Glutamatergic neuron (in vitro differentiated cells): ENCODE results near the gene DOCK11. TPM values are rescaled to one million over a fixed set of nuclear protein-coding genes. Genes with fewer than 3 reads are reported as not detected.
"Not testable (repeated sequence)": the region's sequence is repeated elsewhere in the genome, so short reads cannot be mapped to it uniquely, and the experiment has no call there.

Source experiments
- DNase-seq: peaks from one replicate; pipeline ENCODE4 v3.0.0; 2022
- H3K27ac Mint-ChIP-seq: one replicate; pipeline ENCODE4 v1.8.0; 2020; ENCODE audit warnings: mild to moderate bottlenecking, mixed read lengths, inconsistent platforms; ENCODE audit not compliant: unreplicated experiment
- H3K27me3 Mint-ChIP-seq: one replicate; pipeline ENCODE4 v1.8.0; 2020; ENCODE audit warnings: mild to moderate bottlenecking, moderate library complexity, mixed read lengths, inconsistent platforms; ENCODE audit not compliant: unreplicated experiment
- H3K36me3 Mint-ChIP-seq: one replicate; pipeline ENCODE4 v1.8.0; 2020; ENCODE audit warnings: mild to moderate bottlenecking, mixed read lengths, inconsistent platforms; ENCODE audit not compliant: unreplicated experiment
- H3K4me1 Mint-ChIP-seq: one replicate; pipeline ENCODE4 v1.8.0; 2020; ENCODE audit warnings: mild to moderate bottlenecking, low read depth, mixed read lengths, inconsistent platforms; ENCODE audit not compliant: unreplicated experiment
- H3K4me3 Mint-ChIP-seq: one replicate; pipeline ENCODE4 v1.8.0; 2020; ENCODE audit warnings: mild to moderate bottlenecking, mixed read lengths, inconsistent platforms; ENCODE audit not compliant: unreplicated experiment
- H3K9me3 Mint-ChIP-seq: one replicate; pipeline ENCODE4 v1.8.0; 2020; ENCODE audit warnings: mild to moderate bottlenecking, moderate library complexity, mixed read lengths, inconsistent platforms; ENCODE audit not compliant: unreplicated experiment
- CTCF ChIP-seq: fragments of 200-600 bp; sonication (generic); IDR thresholded peaks from one replicate; pipeline ENCODE4 v1.5.0; 2021; ENCODE audit not compliant: partially characterized antibody, unreplicated experiment
- total RNA-seq: library from RNA; stranded (reverse); fragmentation: NEBNext Ultra II Directional; extraction: Animal tissue kit (Norgen Biotek cat#: 25700); gene quantifications from one replicate; pipeline ENCODE4 v1.2.1, GENCODE V29; 2021; ENCODE audit not compliant: unreplicated experiment

DOCK11 gene
- total RNA-seq, 1 donor from 2014 or later = 53.1 TPM

GRCh38 chrX:118714521-118714920, 218.9 kb downstream of the DOCK11 start:
- H3K36me3 Mint-ChIP-seq = no peaks in the 10 kb centered on the region
- TF ChIP-seq CTCF = no peak
- H3K4me3 Mint-ChIP-seq = no peak overlapping the region
- H3K9me3 Mint-ChIP-seq = no peaks in the 10 kb centered on the region
- no peaks in the 10 kb centered on the region for H3K4me1 Mint-ChIP-seq
- no peak for DNase-seq
- no peaks in the 10 kb centered on the region for H3K27me3 Mint-ChIP-seq
- H3K27ac Mint-ChIP-seq = no peak overlapping the region

- not testable (repeated sequence) for H3K9me3 Mint-ChIP-seq, H3K27me3 Mint-ChIP-seq, H3K27ac Mint-ChIP-seq, DNase-seq, H3K36me3 Mint-ChIP-seq, H3K4me1 Mint-ChIP-seq, H3K4me3 Mint-ChIP-seq
Observed at GRCh38 chrX:118715917-118716316, 220.3 kb downstream of the DOCK11 start.

GRCh38 chrX:118716833-118717232, 221.2 kb downstream of the DOCK11 start:
- H3K36me3 Mint-ChIP-seq, H3K4me3 Mint-ChIP-seq, H3K4me1 Mint-ChIP-seq, H3K27ac Mint-ChIP-seq, H3K27me3 Mint-ChIP-seq, DNase-seq, H3K9me3 Mint-ChIP-seq: not testable (repeated sequence)

DNA sequence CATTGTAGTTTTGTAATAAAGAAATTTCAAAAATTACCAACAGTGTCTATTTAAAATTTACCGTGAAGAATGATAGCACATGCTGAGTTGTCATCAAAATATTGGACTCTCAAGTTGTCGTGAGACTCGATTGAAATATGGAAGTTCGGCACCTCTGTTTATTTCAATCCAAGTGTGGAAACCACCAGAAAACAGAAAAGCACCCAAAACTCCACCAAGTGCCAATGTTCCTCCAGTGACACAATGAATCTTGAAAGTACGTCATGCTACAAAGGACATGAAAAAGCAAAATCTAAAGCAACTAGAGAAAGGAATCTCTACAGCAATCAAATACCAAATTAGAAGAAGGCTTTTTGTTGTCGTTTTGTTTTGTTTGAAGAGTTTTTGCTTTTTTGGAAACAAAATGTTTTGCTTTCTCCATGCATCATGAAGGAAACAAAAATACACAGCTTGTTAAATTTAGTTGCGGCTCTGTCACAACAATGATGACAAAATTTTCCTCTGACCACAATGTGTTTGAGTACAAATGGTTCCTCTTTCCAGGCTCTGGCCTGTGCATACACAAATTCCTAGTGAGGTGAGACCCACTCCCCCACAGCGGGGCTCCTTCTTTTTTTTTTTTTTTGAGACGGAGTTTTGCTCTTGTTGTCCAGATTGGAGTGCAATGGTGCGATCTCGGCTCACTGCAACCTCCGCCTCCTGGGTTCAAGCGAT, 222.2 kb downstream of the DOCK11 start:
- Mint-ChIP-seq H3K4me1 (no peaks in the 10 kb centered on the region), H3K27me3 (no peaks in the 10 kb centered on the region), H3K27ac (no peak overlapping the region), H3K36me3 (no peaks in the 10 kb centered on the region), H3K9me3 (peaks cover 2% of the 10 kb centered on the region), H3K4me3 (no peak overlapping the region)
- TF ChIP-seq CTCF = no peak
- DNase-seq = no peak

DNA sequence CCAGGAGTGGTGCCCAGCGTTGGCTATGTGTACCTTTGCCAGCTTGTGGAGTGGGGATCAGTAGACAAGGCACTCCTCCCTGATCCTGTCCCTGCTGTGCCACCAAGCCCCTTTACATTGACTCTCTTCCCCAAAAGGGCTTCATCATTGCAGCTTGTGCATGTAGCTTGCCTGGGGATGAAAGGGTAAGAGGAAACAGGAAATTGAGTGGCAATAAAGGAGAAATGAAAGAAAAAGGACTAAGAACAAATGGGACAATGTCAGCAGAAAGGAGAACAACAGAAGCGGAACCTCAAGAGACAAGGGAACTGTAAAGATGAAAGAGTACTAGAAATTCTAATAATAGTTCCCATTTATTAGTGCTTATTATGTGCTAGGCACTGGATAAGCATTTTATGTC, 223.1 kb downstream of the DOCK11 start:
- Mint-ChIP-seq H3K27me3 (no peaks in the 10 kb centered on the region), H3K36me3 (no peaks in the 10 kb centered on the region), H3K27ac (no peak overlapping the region), H3K4me1 (no peaks in the 10 kb centered on the region), H3K4me3 (no peak overlapping the region), H3K9me3 (peaks cover 2% of the 10 kb centered on the region)
- TF ChIP-seq CTCF = no peak
- DNase-seq = no peak

DNA sequence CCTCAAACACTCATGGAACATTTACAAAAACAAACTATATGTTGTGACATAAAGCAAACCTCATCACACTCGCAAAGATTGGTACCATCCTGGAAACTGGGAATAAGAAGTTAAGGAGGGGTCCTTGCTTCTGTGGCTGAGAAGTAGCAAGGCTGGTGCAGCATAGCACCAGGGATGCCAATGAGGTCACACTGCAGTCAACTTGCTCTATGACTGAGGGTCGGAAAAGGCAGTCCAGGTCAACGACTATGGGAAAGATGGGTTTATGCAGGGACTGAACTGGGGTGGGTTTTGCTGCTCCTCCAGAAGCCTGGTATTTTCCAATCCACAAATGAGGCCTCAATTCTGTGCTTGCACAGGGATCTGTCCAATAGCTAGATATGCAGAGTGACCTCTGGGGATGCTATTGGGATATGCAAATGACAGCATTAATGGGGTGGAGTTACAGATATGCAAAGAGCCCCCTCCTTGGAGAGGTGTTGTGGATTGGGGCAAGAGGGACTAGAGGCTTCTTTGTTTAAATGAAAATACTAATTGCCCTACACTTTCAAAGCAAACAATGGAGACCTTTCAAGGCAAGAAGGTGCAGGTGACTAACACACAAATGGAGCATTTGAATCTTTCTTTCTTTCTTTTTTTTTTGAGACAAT, 224.6 kb downstream of the DOCK11 start:
- Mint-ChIP-seq H3K27me3 (no peaks in the 10 kb centered on the region), H3K9me3 (peaks cover 2% of the 10 kb centered on the region), H3K27ac (no peak overlapping the region), H3K4me1 (no peaks in the 10 kb centered on the region), H3K36me3 (no peaks in the 10 kb centered on the region), H3K4me3 (no peak overlapping the region)
- TF ChIP-seq CTCF = no peak
- no peak for DNase-seq
